Activated naive CD4-positive, alpha-beta T cell treated with anti-CD3 and anti-CD28 coated beads for 36 hours (primary cell): ENCODE results near the gene ART3. TPM values are rescaled to one million over a fixed set of nuclear protein-coding genes. Genes with fewer than 3 reads are reported as not detected.

ENCODE experiments used
- CTCF ChIA-PET: fragments of 350-600 bp; sonication (Branson Sonifier 250); formaldehyde crosslinking; loops from one replicate; lab custom pipeline; 2021; ENCODE audit warnings: antibody characterized with exemption; lab: Charles Lee
- DNase-seq: peaks from one replicate; pipeline ENCODE4 v3.0.0-alpha.2; 2020
- H3K27ac Mint-ChIP-seq: one replicate; pipeline ENCODE4 v1.8.0; 2021; ENCODE audit warnings: mild to moderate bottlenecking, mixed read lengths
- H3K27me3 Mint-ChIP-seq: one replicate; pipeline ENCODE4 v1.8.0; 2021; ENCODE audit warnings: low read depth, mixed read lengths
- H3K36me3 Mint-ChIP-seq: one replicate; pipeline ENCODE4 v1.8.0; 2021; ENCODE audit warnings: low read depth, mixed read lengths
- H3K4me1 Mint-ChIP-seq: one replicate; pipeline ENCODE4 v1.8.0; 2021; ENCODE audit warnings: low read depth, mixed read lengths
- H3K4me3 Mint-ChIP-seq: one replicate; pipeline ENCODE4 v1.8.0; 2021; ENCODE audit warnings: mild to moderate bottlenecking, moderate library complexity, mixed read lengths
- H3K9me3 Mint-ChIP-seq: one replicate; pipeline ENCODE4 v1.8.0; 2021; ENCODE audit warnings: mixed read lengths
- intact Hi-C: fragments of 100-400 bp; cut with micrococcal nuclease; formaldehyde crosslinking; loops from one replicate; pipeline ENCODE4 v1.15.1; 2023
- total RNA-seq, 2 experiments: library from RNA; stranded (reverse); gene quantifications; one replicate each; pipeline ENCODE4 v1.2.3, GENCODE V29; 2021

Gene ART3
- total RNA-seq, 2 experiments from 2014 or later, result not detected

DNA sequence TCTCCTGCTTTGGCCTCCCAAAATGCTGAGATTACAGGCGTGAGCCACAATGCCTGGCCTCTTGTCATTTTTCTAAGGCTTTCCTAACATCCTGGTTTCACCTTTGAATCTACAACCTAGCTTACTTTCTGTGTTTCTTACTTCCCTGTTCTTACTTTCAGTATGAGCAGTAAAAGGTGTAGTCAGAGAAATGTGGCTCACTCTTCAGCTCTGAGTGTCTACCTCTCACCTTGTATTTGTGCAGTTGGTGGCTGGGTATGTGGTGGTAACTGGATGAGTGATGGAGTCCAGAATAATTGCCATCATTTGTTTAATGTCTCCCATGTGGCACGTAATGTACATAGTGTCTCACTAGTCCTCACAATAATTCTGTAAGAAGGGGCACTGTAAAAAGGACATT is 19.5 kb upstream of the ART3 start:
- Mint-ChIP-seq H3K27me3 (peaks cover 30% of the 10 kb centered on the region), H3K27ac (no peak overlapping the region), H3K4me3 (no peak overlapping the region), H3K36me3 (no peaks in the 10 kb centered on the region), H3K4me1 (peaks cover 40% of the 10 kb centered on the region), H3K9me3 (no peaks in the 10 kb centered on the region)
- DNase-seq, result peak; percentile 58
- intact Hi-C loops, result loop anchor here (5.0 to 10.0 kb wide), 6 partner anchors 157 to 1532 kb away; partner anchors contain the start of genes CCNI, G3BP2 and SCARB2
- CTCF ChIA-PET, result interaction anchor here (1.2 to 2.2 kb wide), 3 partner anchors 12 to 59 kb away, joined by 3 to 25 read pairs (median 3); no protein-coding TSS in a partner anchor

DNA sequence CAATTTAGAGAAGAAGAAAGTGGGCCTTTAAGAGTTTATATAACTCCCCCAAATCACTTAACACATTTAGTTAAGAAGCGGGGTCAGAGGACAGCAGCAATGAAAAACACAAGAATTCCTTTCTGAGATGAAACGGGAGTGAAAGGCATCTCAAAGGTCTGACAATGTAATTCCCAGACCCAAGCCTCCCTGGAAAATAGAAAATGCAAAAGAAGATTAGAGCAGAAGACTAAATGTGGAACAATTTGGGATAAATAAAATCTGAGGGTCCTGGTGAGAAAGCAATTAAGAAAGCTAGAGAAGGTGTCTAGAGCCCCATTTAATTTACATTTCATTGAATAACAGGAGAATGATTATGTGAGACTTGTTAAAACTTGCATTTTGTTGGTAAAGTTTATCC is 19.1 kb upstream of the ART3 start:
- intact Hi-C loops, result loop anchor here (5.0 to 10.0 kb wide), 6 partner anchors 157 to 1532 kb away; partner anchors contain the start of genes CCNI, G3BP2 and SCARB2
- Mint-ChIP-seq H3K36me3 (no peaks in the 10 kb centered on the region), H3K27ac (no peak overlapping the region), H3K27me3 (peaks cover 34% of the 10 kb centered on the region), H3K9me3 (no peaks in the 10 kb centered on the region), H3K4me1 (peaks cover 44% of the 10 kb centered on the region), H3K4me3 (no peak overlapping the region)
- DNase-seq, result no peak
- CTCF ChIA-PET, result interaction anchor here (1.0 to 1.2 kb wide), 2 partner anchors 11 to 59 kb away, joined by 3 to 4 read pairs; no protein-coding TSS in a partner anchor

DNA sequence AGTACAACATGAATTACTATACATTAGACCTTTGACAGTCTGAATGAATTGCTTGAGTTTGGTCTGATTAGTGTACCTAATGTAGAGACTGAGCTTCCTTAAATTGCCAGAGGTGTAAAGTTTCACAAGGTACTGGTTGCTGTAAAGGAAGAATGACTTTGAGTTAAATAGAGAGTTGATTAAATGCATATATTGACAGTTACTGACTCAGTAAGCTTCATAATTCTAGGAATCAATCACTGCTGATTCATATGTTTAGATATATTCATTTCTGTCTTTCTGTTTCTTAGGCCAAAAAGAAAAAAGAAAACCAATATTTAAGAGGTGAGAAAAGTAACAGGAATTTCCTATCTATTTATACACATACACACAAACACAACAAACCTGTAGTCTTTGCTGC is 16.2 kb upstream of the ART3 start:
- H3K36me3 Mint-ChIP-seq, result no peaks in the 10 kb centered on the region
- CTCF ChIA-PET, result interaction anchor here (1.2 to 1.6 kb wide), 5 partner anchors 34 to 121 kb away, joined by 3 to 16 read pairs (median 5); partner anchors contain the start of gene SDAD1
- peaks cover 57% of the 10 kb centered on the region for H3K4me1 Mint-ChIP-seq
- intact Hi-C loops, result loop anchor here (1.0 to 10.0 kb wide), 11 partner anchors 16 to 1529 kb away; partner anchors contain the start of genes CCNI, G3BP2 and SCARB2
- peaks cover 42% of the 10 kb centered on the region for H3K27me3 Mint-ChIP-seq
- H3K4me3 Mint-ChIP-seq, result no peak overlapping the region
- DNase-seq, result no peak
- H3K9me3 Mint-ChIP-seq, result no peaks in the 10 kb centered on the region
- no peak overlapping the region for H3K27ac Mint-ChIP-seq

DNA sequence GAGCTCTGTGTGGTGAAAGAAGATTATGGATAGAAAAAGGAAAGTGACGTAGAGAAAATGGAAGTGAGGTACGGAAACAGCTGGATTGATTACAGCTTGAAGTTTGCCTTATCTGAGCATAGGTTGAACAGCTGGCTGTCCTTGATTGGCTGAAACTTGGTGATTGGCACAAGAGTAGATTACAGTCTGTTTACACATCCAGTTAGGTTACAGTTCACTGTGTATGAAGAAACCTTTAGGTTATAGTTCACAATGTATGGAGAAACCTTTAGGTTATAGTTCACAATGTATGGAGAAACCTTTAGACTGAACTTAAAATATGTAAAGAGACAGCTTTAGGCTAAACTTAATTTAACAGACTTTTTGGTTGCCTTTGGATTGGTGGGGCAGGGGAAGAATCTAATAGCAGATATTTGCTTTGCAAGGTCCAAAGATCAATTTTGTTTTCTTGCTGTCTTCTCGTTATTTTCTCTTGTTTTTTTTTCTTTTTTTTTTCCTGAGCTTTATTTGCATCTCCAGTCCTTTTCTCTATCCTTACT is 15.6 kb upstream of the ART3 start:
- no peak overlapping the region for H3K27ac Mint-ChIP-seq
- CTCF ChIA-PET, result interaction anchor here (0.6 to 1.6 kb wide), 8 partner anchors 8 to 121 kb away, joined by 3 to 16 read pairs (median 4); partner anchors contain the start of gene SDAD1
- H3K27me3 Mint-ChIP-seq, result peaks cover 38% of the 10 kb centered on the region
- no peaks in the 10 kb centered on the region for H3K36me3 Mint-ChIP-seq
- peaks cover 57% of the 10 kb centered on the region for H3K4me1 Mint-ChIP-seq
- H3K9me3 Mint-ChIP-seq, result no peaks in the 10 kb centered on the region
- intact Hi-C loops, result loop anchor here (1.0 to 10.0 kb wide), 11 partner anchors 17 to 1528 kb away; partner anchors contain the start of genes CCNI, G3BP2 and SCARB2
- no peak overlapping the region for H3K4me3 Mint-ChIP-seq
- DNase-seq, result no peak

DNA sequence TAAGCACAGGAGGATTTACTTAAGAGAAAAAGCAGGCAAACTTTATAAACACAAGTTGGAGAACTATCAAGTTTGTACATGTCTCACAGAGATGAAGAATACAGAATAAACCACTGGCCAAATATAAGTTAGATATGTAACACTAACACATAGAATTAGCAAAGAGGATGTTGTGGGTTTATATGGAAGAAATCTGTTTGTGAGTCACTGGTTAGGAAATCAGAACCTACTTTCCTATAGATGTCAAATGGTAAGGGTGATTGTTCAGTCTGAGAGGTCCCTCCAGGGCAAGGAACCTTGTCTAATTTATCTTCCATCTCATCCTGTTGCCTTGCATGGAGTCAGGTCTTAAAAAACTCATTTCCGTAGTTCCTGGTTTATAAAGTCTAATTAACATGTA is 14.8 kb upstream of the ART3 start:
- Mint-ChIP-seq H3K27me3 (peaks cover 40% of the 10 kb centered on the region), H3K36me3 (no peaks in the 10 kb centered on the region), H3K4me3 (no peak overlapping the region), H3K27ac (no peak overlapping the region), H3K9me3 (no peaks in the 10 kb centered on the region), H3K4me1 (peaks cover 57% of the 10 kb centered on the region)
- DNase-seq, result no peak
- intact Hi-C loops, result loop anchor here (2.0 to 10.0 kb wide), 7 partner anchors 153 to 1528 kb away; partner anchors contain the start of genes CCNI, G3BP2 and SCARB2
- CTCF ChIA-PET, result no interaction called here

DNA sequence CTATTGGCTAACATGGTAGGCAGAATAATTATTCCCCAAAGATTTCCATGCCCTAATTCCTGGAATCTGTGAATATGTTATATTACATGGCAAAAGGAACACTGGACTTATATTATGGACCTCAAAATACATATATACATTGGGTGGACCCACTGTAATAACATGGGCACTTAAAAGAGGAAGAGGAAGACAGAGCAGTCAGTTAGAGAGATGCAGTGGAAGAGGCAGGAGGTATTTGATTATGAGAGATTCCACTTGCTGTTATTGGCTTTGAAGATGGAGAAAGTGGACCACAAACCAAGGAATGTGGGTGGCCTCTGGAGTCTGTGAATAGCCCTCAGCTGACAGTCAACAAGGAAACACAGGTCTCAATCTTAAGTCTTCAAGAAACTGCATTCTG is 14.0 kb upstream of the ART3 start:
- intact Hi-C loops, result no loop called here
- Mint-ChIP-seq H3K4me3 (no peak overlapping the region), H3K27me3 (peaks cover 33% of the 10 kb centered on the region), H3K36me3 (no peaks in the 10 kb centered on the region), H3K9me3 (no peaks in the 10 kb centered on the region), H3K4me1 (peaks cover 49% of the 10 kb centered on the region), H3K27ac (no peak overlapping the region)
- DNase-seq, result no peak
- CTCF ChIA-PET, result interaction anchor here (5.1 kb wide), 1 partner anchor 65 kb away, joined by 56 read pairs; no protein-coding TSS in a partner anchor

DNA sequence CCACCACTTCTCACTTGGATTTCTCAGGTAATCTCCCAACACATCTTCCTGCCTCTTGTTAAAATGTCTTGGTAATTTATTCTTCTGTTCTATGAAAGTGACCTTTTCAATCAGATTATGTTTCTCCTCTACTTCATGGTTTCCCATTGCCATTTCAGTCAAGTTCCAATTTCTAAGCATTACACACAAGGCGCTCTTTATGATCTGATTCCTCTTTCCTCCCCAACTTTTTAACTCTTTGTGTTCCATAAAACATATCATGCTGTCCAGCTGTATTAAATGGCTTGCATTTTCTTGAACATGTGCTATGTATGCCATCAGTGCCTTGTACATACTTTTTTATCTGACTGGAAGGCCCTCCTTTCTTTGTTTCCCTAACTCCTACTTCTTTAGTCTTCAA is 13.1 kb upstream of the ART3 start:
- Mint-ChIP-seq H3K9me3 (no peaks in the 10 kb centered on the region), H3K4me1 (peaks cover 42% of the 10 kb centered on the region), H3K36me3 (no peaks in the 10 kb centered on the region), H3K27ac (no peak overlapping the region), H3K27me3 (peaks cover 23% of the 10 kb centered on the region), H3K4me3 (no peak overlapping the region)
- DNase-seq, result no peak
- CTCF ChIA-PET, result interaction anchor here (1.2 to 5.1 kb wide), 3 partner anchors 51 to 66 kb away, joined by 4 to 56 read pairs (median 5); no protein-coding TSS in a partner anchor
- intact Hi-C loops, result no loop called here

DNA sequence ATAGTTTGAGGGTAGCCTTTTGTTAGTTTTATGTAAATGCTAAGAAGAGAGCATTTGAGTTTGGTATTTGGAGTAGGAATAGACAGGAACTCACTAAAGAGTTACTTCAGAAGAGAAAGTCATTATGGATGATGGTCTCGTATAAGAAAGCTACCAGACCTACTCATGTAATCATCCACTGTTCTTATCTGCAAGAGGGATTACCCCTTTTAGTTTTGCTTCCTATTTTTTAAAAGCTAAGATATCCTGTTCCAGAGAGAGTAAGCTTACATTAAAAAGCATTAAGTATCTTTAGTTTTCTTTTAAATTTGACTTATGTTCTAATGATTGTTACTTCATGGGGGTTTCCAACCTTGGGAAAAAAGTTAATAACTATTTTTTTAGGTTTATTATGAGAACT is 12.5 kb upstream of the ART3 start:
- no peak overlapping the region for H3K4me3 Mint-ChIP-seq
- H3K27ac Mint-ChIP-seq, result no peak overlapping the region
- H3K36me3 Mint-ChIP-seq, result no peaks in the 10 kb centered on the region
- DNase-seq, result no peak
- peaks cover 23% of the 10 kb centered on the region for H3K27me3 Mint-ChIP-seq
- H3K4me1 Mint-ChIP-seq, result peaks cover 42% of the 10 kb centered on the region
- CTCF ChIA-PET, result interaction anchor here (1.2 to 5.1 kb wide), 3 partner anchors 52 to 66 kb away, joined by 4 to 56 read pairs (median 5); no protein-coding TSS in a partner anchor
- intact Hi-C loops, result no loop called here
- H3K9me3 Mint-ChIP-seq, result no peaks in the 10 kb centered on the region

DNA sequence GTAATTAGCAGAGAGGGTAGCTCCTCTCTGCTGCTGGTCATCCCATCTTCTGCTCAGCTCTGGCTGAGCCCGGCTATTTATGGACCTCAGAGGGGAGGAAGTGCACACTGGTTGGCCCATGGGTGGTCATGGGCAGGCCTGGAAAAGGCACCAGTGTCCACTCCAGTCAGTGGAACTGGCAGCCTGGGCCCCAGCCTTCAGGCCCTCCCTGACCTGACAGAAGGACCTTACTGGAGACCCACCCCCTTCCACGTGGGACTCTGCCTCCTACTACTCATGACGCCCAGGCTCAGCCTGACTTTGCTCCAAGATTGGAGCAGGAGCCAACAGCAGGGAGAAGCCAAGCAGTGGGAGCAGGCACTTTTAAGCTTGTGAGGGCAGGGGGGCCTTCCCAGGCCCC is 8.0 kb upstream of the ART3 start:
- no peak for DNase-seq
- Mint-ChIP-seq H3K27me3 (peaks cover 10% of the 10 kb centered on the region), H3K4me3 (no peak overlapping the region), H3K27ac (no peak overlapping the region), H3K9me3 (no peaks in the 10 kb centered on the region), H3K4me1 (peaks cover 5% of the 10 kb centered on the region), H3K36me3 (no peaks in the 10 kb centered on the region)
- CTCF ChIA-PET, result interaction anchor here (0.6 to 6.7 kb wide), 9 partner anchors 11 to 80 kb away, joined by 3 to 117 read pairs (median 6); partner anchors contain the start of gene SDAD1
- intact Hi-C loops, result no loop called here

DNA sequence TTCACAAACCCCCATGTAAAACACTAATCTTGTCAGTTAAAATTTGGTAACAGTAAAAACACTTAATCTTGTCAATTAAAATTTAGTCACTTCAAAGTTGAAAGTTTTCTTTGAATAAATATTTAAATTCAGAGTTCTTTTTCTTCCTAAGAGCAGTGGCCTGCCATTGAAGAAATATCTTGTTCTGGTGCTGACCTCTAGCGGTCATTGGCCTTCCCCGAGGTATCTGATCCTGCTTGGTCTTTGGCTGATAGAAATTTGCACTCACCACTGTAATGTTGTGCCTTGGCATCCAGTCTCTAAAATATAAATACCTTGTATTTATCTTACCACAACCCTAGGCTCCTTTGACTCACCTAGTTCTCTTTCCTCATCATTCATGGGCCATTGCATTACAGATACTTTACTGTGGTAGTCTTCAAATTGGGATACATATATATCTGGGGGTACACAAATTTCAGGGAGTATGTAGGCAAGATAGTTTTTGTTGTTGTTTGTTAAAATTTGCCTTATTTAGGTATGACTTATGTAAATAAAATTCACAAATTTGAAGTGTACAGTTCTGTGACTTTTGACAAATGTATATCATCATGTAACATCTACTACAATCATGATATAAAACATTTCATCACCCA is 6.7 kb upstream of the ART3 start:
- Mint-ChIP-seq H3K27ac (no peak overlapping the region), H3K27me3 (peaks cover 4% of the 10 kb centered on the region), H3K9me3 (no peaks in the 10 kb centered on the region), H3K4me3 (no peak overlapping the region), H3K36me3 (no peaks in the 10 kb centered on the region), H3K4me1 (no peaks in the 10 kb centered on the region)
- peak; percentile 90 for DNase-seq
- CTCF ChIA-PET, result interaction anchor here (0.8 to 6.7 kb wide), 13 partner anchors 9 to 170 kb away, joined by 3 to 117 read pairs (median 4); no protein-coding TSS in a partner anchor
- intact Hi-C loops, result loop anchor here (1.0 kb wide), 5 partner anchors 72 to 172 kb away; partner anchors contain the start of gene NAAA

DNA sequence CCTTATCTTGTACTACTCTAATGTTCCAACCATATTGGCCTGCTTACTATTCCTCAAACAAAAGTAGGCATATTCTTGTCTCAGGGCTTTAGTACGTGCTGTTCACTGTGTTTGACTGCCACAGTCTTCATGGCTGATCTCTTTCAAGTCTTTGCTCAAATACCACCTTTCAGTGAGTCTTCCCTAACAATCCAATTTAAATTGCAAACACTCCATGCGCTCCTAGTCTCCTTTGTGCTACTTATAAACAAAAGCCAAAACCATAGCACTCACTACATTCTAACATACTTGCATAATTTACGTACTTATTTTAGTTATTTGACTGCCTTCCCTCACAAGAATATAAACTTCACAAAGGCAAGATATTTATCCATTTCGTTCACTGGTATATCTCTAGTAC is 1.7 kb upstream of the ART3 start:
- H3K27me3 Mint-ChIP-seq, result no peaks in the 10 kb centered on the region
- H3K4me1 Mint-ChIP-seq, result no peaks in the 10 kb centered on the region
- no peaks in the 10 kb centered on the region for H3K36me3 Mint-ChIP-seq
- DNase-seq, result no peak
- intact Hi-C loops, result no loop called here
- H3K4me3 Mint-ChIP-seq, result no peak overlapping the region
- H3K27ac Mint-ChIP-seq, result no peak overlapping the region
- CTCF ChIA-PET, result no interaction called here
- H3K9me3 Mint-ChIP-seq, result no peaks in the 10 kb centered on the region

DNA sequence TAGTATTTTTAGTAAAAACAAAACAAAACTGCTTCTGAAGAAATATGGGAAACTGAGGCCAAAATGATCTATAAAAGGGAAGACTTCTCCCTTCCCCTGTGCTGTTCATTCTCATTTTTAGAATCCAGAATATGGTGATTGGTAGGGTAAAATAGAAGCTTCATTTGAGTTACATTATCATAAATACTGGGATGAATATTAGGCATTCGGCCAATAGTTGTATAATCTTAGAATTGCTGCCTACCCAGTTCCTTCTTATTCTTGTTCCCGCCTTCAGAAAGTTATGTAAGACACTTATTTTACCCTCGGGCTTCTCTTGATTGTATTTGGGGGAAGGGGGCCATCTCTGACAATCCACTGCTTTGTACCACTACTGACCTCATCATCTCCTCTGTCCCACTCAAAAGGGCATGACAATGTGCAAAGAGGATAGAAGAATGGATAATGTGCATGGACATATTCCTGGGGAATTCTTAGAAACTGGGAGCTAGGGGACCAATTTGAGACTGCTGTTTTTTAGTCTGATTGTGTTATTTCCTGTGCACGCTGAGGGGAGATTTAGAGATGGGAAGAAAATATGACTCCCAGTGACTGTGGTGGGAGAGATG is 588 bp downstream of the ART3 start:
- H3K27ac Mint-ChIP-seq, result no peak overlapping the region
- no peaks in the 10 kb centered on the region for H3K36me3 Mint-ChIP-seq
- no peaks in the 10 kb centered on the region for H3K4me1 Mint-ChIP-seq
- no peaks in the 10 kb centered on the region for H3K9me3 Mint-ChIP-seq
- intact Hi-C loops, result no loop called here
- H3K4me3 Mint-ChIP-seq, result no peak overlapping the region
- H3K27me3 Mint-ChIP-seq, result no peaks in the 10 kb centered on the region
- no peak for DNase-seq
- CTCF ChIA-PET, result no interaction called here
